HUES6 (cell line): ENCODE data around the gene EFCAB7.

ENCODE experiments used
- H3K27ac ChIP-seq: 2 replicates; pipeline ENCODE4 v1.7.0; 2013; ENCODE audit warnings: low read depth, mild to moderate bottlenecking, low read length, inconsistent platforms
- H3K27me3 ChIP-seq: 2 replicates; pipeline ENCODE4 v1.6.1; 2013; ENCODE audit warnings: low read length; ENCODE audit not compliant: control insufficient read depth, insufficient read depth
- H3K36me3 ChIP-seq: 2 replicates; pipeline ENCODE4 v1.6.1; 2013; ENCODE audit warnings: low read length; ENCODE audit not compliant: control insufficient read depth, insufficient read depth
- H3K4me1 ChIP-seq: 2 replicates; pipeline ENCODE4 v1.6.1; 2013; ENCODE audit warnings: low read length; ENCODE audit not compliant: control insufficient read depth, insufficient read depth
- H3K4me3 ChIP-seq: 2 replicates; pipeline ENCODE4 v1.5.1; 2013; ENCODE audit warnings: low read depth, low read length
- H3K9ac ChIP-seq: one replicate; pipeline ENCODE4 v1.6.1; 2013; ENCODE audit warnings: mild to moderate bottlenecking, low read length
- H3K9me3 ChIP-seq: 2 replicates; pipeline ENCODE4 v1.6.1; 2013; ENCODE audit warnings: low read depth, low read length; ENCODE audit not compliant: control insufficient read depth, insufficient read depth

Gene EFCAB7

DNA sequence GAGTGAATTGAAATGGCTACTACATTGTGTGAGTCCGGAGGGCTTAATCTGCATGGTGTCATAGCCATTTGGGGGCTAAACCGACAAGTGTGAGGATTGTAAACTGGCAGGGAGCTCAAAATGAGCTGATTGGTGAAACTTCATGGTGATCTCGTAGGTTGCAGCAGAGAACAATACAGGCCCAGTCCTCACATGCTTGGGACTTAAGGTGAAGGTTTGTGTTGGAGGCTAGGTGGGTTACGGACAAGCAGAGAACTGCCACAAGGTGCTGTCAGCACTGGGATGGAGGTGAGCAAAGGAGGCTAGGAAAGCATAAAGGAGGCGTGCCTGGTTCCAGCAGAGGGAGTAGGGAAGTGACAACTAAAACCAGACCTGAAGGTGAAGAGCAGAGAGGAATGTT, 79.3 kb downstream of the EFCAB7 start:
- Histone ChIP-seq H3K27ac (no peak overlapping the region), H3K4me3 (no peak overlapping the region), H3K9ac (no peak overlapping the region), H3K36me3 (peaks cover 9% of the 10 kb centered on the region; the same call in 1 of the 2 replicates), H3K27me3 (no peaks in the 10 kb centered on the region), H3K9me3 (no peaks in the 10 kb centered on the region), H3K4me1 (peaks cover 17% of the 10 kb centered on the region)

DNA sequence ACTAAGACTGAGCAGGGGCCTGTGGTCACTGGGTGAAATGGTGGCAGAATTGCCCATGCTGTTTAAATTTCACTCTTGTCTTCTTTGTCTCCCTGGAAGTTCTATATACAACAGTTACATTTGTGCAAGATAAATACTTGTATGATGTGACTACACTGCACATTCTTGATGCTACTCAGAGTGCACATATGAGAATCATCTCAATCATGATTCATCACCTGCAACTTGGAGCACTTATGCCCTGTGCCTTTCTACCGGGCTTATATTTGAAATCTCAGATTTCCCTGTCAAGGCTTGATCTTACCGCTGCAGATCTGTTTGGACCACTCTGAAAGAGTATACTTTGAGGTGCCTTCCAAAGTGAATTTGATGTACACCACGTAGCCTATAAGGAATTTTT, 80.5 kb downstream of the EFCAB7 start:
- Histone ChIP-seq H3K9me3 (no peaks in the 10 kb centered on the region), H3K27me3 (no peaks in the 10 kb centered on the region), H3K27ac (no peak overlapping the region), H3K9ac (no peak overlapping the region), H3K4me1 (peaks cover 17% of the 10 kb centered on the region), H3K4me3 (no peak overlapping the region), H3K36me3 (peaks cover 6% of the 10 kb centered on the region; the same call in 1 of the 2 replicates)

DNA sequence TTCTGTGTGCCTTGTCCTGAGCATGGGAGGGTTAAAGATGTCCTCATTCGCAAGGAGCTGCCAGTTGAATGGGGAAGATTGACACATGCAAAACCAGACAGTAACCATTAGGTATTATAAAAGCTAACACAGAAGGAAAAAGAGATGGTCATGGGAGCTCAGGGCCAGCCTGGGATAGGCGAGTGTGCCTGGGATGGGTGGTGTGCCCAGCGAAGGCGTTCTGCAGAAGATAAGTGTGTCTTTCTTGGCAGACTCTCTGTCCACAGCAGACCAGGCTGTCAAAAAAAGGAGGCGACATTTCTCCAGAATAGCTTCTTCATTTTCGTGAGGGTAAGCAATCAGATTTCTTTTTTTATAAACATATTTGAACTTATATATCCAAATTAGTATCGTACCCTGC, 84.0 kb downstream of the EFCAB7 start:
- Histone ChIP-seq H3K27ac (no peak overlapping the region), H3K4me3 (no peak overlapping the region), H3K36me3 (peaks cover 3% of the 10 kb centered on the region; the same call in 1 of the 2 replicates), H3K27me3 (no peaks in the 10 kb centered on the region), H3K4me1 (peaks cover 12% of the 10 kb centered on the region), H3K9ac (no peak overlapping the region), H3K9me3 (no peaks in the 10 kb centered on the region)

DNA sequence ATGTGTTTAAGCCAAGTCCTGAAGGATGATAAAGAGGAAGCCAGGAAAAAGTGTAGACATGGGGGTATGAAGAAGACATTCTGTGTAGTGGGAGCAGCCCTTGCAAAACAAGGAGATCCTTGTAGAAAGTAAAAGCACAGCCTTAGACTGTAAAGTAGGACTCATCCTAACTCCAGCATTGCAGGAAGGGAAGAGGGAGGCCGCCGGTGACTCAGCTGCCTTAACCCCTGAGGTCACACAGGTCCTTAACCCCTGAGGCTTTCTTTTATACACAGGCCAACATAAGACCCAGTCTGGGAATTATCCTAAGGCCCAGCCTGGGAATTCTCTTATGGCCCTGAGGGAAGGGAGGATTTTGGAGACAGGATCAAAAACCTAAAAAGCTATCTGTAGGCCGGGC, 87.9 kb downstream of the EFCAB7 start:
- no peak overlapping the region; the same call in 1 of the 2 replicates for H3K27ac ChIP-seq
- H3K4me3 ChIP-seq: no peak overlapping the region
- no peak overlapping the region for H3K9ac ChIP-seq
- H3K36me3 ChIP-seq: no peaks in the 10 kb centered on the region
- peaks cover 29% of the 10 kb centered on the region for H3K4me1 ChIP-seq
- no peaks in the 10 kb centered on the region for H3K9me3 ChIP-seq
- no peaks in the 10 kb centered on the region for H3K27me3 ChIP-seq

DNA sequence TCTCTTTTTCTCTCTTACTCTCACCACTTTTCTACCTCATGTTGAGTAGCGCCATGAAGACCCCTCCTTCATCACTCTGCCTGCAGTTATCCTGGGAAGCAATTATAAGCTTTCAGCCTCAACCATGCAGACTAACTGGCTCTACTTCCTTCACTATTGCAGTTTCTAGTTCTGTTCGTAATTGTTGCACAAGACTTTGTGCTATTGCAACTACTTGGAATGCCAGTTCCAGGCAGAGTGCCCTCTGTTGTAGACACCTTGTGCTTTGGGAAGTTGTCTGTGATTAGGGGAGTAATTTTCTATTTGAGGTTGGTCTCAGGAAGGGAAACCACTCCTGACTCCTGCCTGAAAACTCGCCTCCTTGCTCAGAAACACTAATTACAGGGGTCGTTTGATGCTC, 89.2 kb downstream of the EFCAB7 start:
- Histone ChIP-seq H3K9ac (no peak overlapping the region), H3K27ac (no peak overlapping the region), H3K4me1 (peaks cover 35% of the 10 kb centered on the region), H3K36me3 (no peaks in the 10 kb centered on the region; the same call in 1 of the 2 replicates), H3K9me3 (no peaks in the 10 kb centered on the region), H3K4me3 (no peak overlapping the region), H3K27me3 (no peaks in the 10 kb centered on the region)

DNA sequence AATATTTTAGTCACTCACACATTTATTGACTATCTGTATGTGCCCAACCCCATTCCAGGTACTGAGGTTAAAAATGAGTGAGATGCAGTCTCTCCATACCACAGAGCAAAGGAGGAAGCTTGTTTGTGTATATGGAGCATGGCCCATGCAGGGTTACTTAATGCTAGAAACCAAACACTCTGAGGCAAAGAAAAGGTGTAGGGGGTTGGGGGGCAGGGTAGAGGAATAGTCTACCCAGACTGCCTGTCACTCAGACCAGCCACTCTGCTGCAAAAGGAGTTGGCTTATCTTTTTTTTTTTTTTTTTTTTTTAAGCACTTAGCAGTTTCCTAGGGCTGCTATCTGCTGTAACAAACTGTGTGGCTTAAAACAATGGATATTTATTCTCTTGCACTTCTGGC, 89.6 kb downstream of the EFCAB7 start:
- Histone ChIP-seq H3K4me3 (no peak overlapping the region), H3K36me3 (no peaks in the 10 kb centered on the region; the same call in 1 of the 2 replicates), H3K9ac (no peak overlapping the region), H3K4me1 (peaks cover 35% of the 10 kb centered on the region), H3K27me3 (no peaks in the 10 kb centered on the region), H3K27ac (no peak overlapping the region), H3K9me3 (no peaks in the 10 kb centered on the region)

DNA sequence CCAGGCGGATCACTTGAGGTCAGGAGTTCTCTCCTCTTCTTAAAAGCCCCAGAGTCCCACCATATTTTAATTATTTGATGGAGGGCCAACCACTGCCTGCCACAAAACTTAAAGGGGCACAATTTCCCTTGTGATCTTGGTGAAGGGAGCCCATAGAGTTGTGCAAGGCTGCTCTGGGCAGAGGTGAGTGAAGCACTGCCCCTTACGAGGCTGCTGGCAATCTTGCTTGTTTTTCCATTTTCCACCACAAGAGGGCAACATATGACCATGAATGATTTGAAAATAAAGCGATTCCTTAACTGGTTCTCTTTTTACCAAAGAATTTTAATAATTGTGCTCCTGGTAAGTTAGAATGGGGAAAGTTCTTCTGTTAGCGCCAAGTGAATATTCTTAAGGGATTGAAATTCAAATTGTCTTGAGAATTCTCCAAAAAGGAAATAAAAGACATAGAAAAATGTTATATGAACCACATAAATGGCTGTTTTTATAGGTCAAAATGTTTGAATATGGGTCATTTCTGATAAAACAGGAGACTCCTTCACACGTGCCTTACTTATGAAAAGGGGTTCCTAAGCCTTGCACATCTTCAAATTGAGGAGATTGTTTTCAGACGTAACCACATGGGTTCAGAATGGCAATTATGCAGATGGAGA, 92.6 kb downstream of the EFCAB7 start:
- Histone ChIP-seq H3K27me3 (no peaks in the 10 kb centered on the region), H3K4me1 (peaks cover 31% of the 10 kb centered on the region), H3K36me3 (no peaks in the 10 kb centered on the region; the same call in 1 of the 2 replicates), H3K9me3 (no peaks in the 10 kb centered on the region), H3K4me3 (no peak overlapping the region), H3K9ac (no peak overlapping the region), H3K27ac (no peak overlapping the region)

DNA sequence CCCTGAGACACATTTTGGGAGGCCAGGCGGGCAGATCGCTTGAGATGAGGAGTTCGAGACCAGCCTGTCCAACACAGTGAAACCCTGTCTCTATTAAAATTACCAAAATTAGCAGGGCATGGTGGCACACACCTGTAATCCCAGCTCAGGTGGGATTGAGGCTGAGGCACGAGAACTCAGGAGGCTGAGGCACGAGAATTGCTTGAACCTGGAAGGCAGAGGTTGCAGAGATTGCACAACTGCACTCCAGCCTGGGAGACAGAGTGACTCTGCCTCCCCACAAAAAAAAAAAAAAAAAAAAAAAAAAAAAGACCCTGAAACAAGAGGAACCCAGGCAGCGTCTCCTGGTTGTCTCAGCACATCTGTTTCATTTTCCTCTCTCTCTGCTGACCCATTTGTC, 94.1 kb downstream of the EFCAB7 start:
- no peaks in the 10 kb centered on the region for H3K27me3 ChIP-seq

DNA sequence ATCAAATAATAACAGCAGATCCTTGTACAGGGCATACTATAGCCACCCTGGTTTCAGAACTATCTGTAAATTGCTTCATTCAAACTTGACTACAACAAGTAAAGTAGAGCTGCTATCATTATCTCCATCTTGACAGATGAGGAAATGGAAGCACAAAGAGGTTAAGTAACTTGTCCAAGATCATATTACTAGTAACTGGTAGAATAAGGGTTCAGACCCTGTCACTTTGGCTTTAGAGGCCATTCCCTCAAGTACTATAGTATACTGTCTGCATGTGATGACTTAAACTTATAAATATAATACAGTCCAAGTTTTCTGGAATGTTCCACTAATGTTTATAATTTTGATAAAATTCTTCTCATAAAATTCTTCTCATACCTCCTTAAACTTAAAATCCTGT, 94.7 kb downstream of the EFCAB7 start:
- Histone ChIP-seq H3K27ac (no peak overlapping the region), H3K9me3 (no peaks in the 10 kb centered on the region), H3K4me3 (no peak overlapping the region), H3K36me3 (no peaks in the 10 kb centered on the region; the same call in 1 of the 2 replicates), H3K9ac (no peak overlapping the region), H3K27me3 (no peaks in the 10 kb centered on the region), H3K4me1 (peaks cover 16% of the 10 kb centered on the region)

More for the DNA sequence above, 94.1 kb downstream of the EFCAB7 start:
- no peak overlapping the region for H3K4me3 ChIP-seq
- H3K9ac ChIP-seq: no peak overlapping the region
- no peak overlapping the region for H3K27ac ChIP-seq
- no peaks in the 10 kb centered on the region for H3K9me3 ChIP-seq
- peaks cover 21% of the 10 kb centered on the region for H3K4me1 ChIP-seq
- H3K36me3 ChIP-seq: no peaks in the 10 kb centered on the region; the same call in 1 of the 2 replicates

DNA sequence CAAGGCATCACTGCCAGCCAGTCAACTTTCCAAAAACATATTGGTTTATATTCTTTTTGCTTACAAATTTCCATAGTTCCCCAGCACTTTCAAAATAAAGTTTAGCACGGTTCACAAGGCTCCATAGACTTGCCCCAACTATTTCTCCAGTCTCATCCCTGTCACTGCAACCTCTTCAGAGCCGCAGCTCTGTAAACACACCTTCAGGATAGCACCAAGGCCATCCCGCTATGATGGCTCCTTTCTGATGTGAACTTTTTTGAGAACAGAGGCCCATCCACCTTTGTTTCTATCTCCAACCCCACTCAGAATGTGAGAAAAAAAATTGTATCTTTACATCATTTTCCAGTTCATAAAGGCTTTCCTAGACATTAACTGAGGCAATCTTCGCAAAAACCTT, 96.2 kb downstream of the EFCAB7 start:
- peaks cover 21% of the 10 kb centered on the region for H3K4me1 ChIP-seq
- no peak overlapping the region for H3K27ac ChIP-seq
- H3K9me3 ChIP-seq: no peaks in the 10 kb centered on the region
- H3K4me3 ChIP-seq: no peak overlapping the region
- no peaks in the 10 kb centered on the region; the same call in 1 of the 2 replicates for H3K36me3 ChIP-seq
- H3K27me3 ChIP-seq: no peaks in the 10 kb centered on the region
- H3K9ac ChIP-seq: no peak overlapping the region

DNA sequence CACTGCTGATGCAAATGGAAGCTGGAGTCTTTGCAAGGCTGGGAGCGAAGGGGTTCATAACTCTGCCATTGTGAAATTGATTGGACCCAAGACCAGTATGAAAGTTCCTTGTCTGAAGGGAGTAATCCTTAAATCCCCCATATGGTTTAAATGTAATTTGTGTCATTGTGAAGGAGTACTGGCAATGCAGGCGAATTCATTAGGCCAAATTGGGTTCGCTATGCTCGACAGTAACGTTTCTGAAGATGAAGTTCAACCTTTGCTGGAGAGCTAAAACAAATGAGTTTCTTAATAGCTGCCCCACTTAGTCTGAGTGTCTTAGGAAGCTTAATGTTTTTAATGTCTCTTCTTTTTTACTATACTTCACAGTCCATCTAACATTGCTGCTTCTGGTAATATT, 97.3 kb downstream of the EFCAB7 start:
- Histone ChIP-seq H3K27ac (no peak overlapping the region), H3K9me3 (no peaks in the 10 kb centered on the region), H3K27me3 (no peaks in the 10 kb centered on the region), H3K4me1 (peaks cover 32% of the 10 kb centered on the region), H3K4me3 (no peak overlapping the region), H3K9ac (no peak overlapping the region), H3K36me3 (no peaks in the 10 kb centered on the region; the same call in 1 of the 2 replicates)
